Astrocyte of the cerebellum (primary cell): ENCODE results near the gene KIFC3.

Source experiments
- DNase-seq: peaks from one replicate; pipeline ENCODE4 v3.0.0-alpha.2; 2011; ENCODE audit warnings: low read depth
- H3K4me3 ChIP-seq: 2 replicates; pipeline ENCODE4 v1.5.1; 2011; ENCODE audit warnings: mild to moderate bottlenecking, low read depth, low read length, moderate library complexity
- CTCF ChIP-seq: IDR thresholded peaks from 2 replicates; pipeline ENCODE4 v1.5.1; 2012; ENCODE audit warnings: low read length, low read depth, moderate library complexity, mild to moderate bottlenecking; ENCODE audit errors: missing control alignments
- in situ Hi-C: cut with HindIII; loops from 2 replicates; pipeline ENCODE4 v1.10.0; 2017; ENCODE audit warnings: low sequenced_read_pairs

KIFC3 gene

GRCh38 chr16:57724531-57724930 lies 77.8 kb downstream of the KIFC3 start:
- TF ChIP-seq CTCF, result no peak
- in situ Hi-C loops, result no loop called here
- DNase-seq, result no peak
- no peak overlapping the region for H3K4me3 ChIP-seq

- H3K4me3 ChIP-seq, result no peak overlapping the region
- no peak for DNase-seq
- peak; percentile 15 for TF ChIP-seq CTCF
- in situ Hi-C loops, result no loop called here
Observed at GRCh38 chr16:57723170-57723569, 79.1 kb downstream of the KIFC3 start.

GRCh38 chr16:57722651-57723050 lies 79.6 kb downstream of the KIFC3 start:
- no peak overlapping the region for H3K4me3 ChIP-seq
- DNase-seq, result no peak
- in situ Hi-C loops, result no loop called here
- TF ChIP-seq CTCF, result no peak

- in situ Hi-C loops, result no loop called here
- no peak for TF ChIP-seq CTCF
- no peak for DNase-seq
- no peak overlapping the region for H3K4me3 ChIP-seq
Observed at GRCh38 chr16:57722210-57722499, 80.1 kb downstream of the KIFC3 start.

GRCh38 chr16:57721356-57722209 lies 80.7 kb downstream of the KIFC3 start:
- TF ChIP-seq CTCF, result no peak
- H3K4me3 ChIP-seq, result no peak overlapping the region
- in situ Hi-C loops, result no loop called here
- DNase-seq, result no peak

- DNase-seq, result peak; percentile 3
- in situ Hi-C loops, result no loop called here
- TF ChIP-seq CTCF, result peak; percentile 56
- no peak overlapping the region for H3K4me3 ChIP-seq
Observed at GRCh38 chr16:57720142-57720575, 82.1 kb downstream of the KIFC3 start.

- in situ Hi-C loops, result no loop called here
Observed at GRCh38 chr16:57714047-57714446, 88.2 kb downstream of the KIFC3 start.

More at GRCh38 chr16:57714047-57714446, 88.2 kb downstream of the KIFC3 start:
- TF ChIP-seq CTCF, result no peak
- no peak for DNase-seq
- H3K4me3 ChIP-seq, result no peak overlapping the region
